ENCODE results near the gene HPCA. TPM values are rescaled to one million over a fixed set of nuclear protein-coding genes. Genes with fewer than 3 reads are reported as not detected.

Gene HPCA
- total RNA-seq, 1 donor from 2014 or later = not detected

DNA sequence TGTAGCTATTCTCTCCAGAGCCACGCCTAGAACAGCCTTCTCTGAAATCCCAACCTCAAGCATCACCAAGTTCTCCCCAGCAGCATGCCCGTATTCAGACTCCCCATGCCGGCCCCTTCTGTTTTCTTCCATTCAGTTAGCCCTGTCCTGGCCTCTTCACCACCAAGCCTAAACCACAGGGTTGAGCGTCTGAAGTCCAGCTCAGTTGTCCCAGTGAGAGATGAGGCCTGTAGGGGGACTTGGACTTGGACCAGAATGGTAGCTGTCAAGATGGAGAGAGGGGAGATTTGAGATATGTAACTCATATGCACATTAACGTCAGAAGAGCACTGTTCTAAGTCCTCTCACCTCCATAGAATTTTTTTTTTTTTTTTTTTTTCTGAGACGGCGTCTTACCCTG lies 20.4 kb downstream of the HPCA start:
- no peak overlapping the region for H3K27ac Mint-ChIP-seq (ENCODE audit: unreplicated experiment)
- no peak for DNase-seq (ENCODE audit: low spot score)
- TF ChIP-seq, protein P1, sequence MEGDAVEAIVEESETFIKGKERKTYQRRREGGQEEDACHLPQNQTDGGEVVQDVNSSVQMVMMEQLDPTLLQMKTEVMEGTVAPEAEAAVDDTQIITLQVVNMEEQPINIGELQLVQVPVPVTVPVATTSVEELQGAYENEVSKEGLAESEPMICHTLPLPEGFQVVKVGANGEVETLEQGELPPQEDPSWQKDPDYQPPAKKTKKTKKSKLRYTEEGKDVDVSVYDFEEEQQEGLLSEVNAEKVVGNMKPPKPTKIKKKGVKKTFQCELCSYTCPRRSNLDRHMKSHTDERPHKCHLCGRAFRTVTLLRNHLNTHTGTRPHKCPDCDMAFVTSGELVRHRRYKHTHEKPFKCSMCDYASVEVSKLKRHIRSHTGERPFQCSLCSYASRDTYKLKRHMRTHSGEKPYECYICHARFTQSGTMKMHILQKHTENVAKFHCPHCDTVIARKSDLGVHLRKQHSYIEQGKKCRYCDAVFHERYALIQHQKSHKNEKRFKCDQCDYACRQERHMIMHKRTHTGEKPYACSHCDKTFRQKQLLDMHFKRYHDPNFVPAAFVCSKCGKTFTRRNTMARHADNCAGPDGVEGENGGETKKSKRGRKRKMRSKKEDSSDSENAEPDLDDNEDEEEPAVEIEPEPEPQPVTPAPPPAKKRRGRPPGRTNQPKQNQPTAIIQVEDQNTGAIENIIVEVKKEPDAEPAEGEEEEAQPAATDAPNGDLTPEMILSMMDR (IDR thresholded peaks at IDR 0.05; ENCODE audit: unreplicated experiment) = no peak

DNA sequence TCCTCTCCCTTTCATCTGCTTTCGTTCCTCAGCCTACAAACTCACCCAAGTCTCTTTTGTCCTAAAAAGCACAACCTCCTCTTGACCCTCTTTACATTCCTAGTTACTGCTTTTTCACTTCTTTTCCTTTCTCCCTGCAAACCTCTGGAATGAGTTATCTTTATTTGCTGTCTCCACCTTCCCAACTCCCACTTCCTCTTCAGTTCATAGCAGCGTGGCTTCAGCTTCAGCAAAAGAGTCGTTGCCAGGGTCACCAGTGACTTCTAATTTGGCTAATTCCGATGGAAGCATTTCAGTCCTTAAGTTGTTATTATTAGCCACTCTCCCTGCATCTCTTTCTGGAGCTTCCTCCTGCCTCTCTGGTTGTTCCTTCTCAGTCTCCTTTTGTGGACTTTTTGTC lies 21.1 kb downstream of the HPCA start:
- no peaks in the 10 kb centered on the region for H3K36me3 Mint-ChIP-seq (ENCODE audit: low read depth, unreplicated experiment)
- H3K27me3 Mint-ChIP-seq (ENCODE audit: unreplicated experiment) = peaks cover 1% of the 10 kb centered on the region
- no peak overlapping the region for H3K27ac Mint-ChIP-seq (ENCODE audit: unreplicated experiment)
- TF ChIP-seq, protein P1 (IDR thresholded peaks at IDR 0.05; ENCODE audit: unreplicated experiment) = no peak
- H3K9me3 Mint-ChIP-seq (ENCODE audit: unreplicated experiment) = no peaks in the 10 kb centered on the region
- H3K4me3 Mint-ChIP-seq (ENCODE audit: unreplicated experiment) = no peak overlapping the region
- no peak for DNase-seq (ENCODE audit: low spot score)
- no peaks in the 10 kb centered on the region for H3K4me1 Mint-ChIP-seq (ENCODE audit: unreplicated experiment)

More for the DNA sequence above, 20.4 kb downstream of the HPCA start:
- Mint-ChIP-seq H3K4me3 (ENCODE audit: unreplicated experiment) (no peak overlapping the region), H3K9me3 (ENCODE audit: unreplicated experiment) (no peaks in the 10 kb centered on the region), H3K27me3 (ENCODE audit: unreplicated experiment) (peaks cover 4% of the 10 kb centered on the region), H3K4me1 (ENCODE audit: unreplicated experiment) (peaks cover 1% of the 10 kb centered on the region), H3K36me3 (ENCODE audit: low read depth, unreplicated experiment) (no peaks in the 10 kb centered on the region)

DNA sequence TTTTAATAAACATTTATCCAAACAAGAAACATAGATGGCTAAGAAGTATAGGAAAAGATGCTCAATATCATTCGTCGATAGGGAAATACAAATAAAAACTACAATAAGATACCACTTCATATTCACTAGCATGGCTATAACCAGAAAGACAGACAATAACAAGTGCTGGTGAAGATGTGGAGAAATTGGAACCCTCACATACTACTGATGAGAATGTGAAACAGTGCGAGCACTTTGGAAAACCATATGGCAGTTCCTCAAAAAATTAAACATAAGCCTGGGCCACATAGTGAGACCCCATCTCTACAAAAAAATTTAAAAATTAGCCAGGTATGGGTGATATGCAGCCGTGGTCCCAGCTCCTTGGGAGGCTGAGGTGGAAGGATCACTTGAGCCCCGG lies 24.0 kb downstream of the HPCA start:
- TF ChIP-seq, protein P1 (IDR thresholded peaks at IDR 0.05; ENCODE audit: unreplicated experiment) = no peak
- DNase-seq (ENCODE audit: low spot score) = no peak
- H3K27me3 Mint-ChIP-seq (ENCODE audit: unreplicated experiment) = peaks cover 1% of the 10 kb centered on the region
- no peak overlapping the region for H3K4me3 Mint-ChIP-seq (ENCODE audit: unreplicated experiment)
- no peaks in the 10 kb centered on the region for H3K4me1 Mint-ChIP-seq (ENCODE audit: unreplicated experiment)
- no peak overlapping the region for H3K27ac Mint-ChIP-seq (ENCODE audit: unreplicated experiment)
- H3K9me3 Mint-ChIP-seq (ENCODE audit: unreplicated experiment) = no peaks in the 10 kb centered on the region
- no peaks in the 10 kb centered on the region for H3K36me3 Mint-ChIP-seq (ENCODE audit: low read depth, unreplicated experiment)

DNA sequence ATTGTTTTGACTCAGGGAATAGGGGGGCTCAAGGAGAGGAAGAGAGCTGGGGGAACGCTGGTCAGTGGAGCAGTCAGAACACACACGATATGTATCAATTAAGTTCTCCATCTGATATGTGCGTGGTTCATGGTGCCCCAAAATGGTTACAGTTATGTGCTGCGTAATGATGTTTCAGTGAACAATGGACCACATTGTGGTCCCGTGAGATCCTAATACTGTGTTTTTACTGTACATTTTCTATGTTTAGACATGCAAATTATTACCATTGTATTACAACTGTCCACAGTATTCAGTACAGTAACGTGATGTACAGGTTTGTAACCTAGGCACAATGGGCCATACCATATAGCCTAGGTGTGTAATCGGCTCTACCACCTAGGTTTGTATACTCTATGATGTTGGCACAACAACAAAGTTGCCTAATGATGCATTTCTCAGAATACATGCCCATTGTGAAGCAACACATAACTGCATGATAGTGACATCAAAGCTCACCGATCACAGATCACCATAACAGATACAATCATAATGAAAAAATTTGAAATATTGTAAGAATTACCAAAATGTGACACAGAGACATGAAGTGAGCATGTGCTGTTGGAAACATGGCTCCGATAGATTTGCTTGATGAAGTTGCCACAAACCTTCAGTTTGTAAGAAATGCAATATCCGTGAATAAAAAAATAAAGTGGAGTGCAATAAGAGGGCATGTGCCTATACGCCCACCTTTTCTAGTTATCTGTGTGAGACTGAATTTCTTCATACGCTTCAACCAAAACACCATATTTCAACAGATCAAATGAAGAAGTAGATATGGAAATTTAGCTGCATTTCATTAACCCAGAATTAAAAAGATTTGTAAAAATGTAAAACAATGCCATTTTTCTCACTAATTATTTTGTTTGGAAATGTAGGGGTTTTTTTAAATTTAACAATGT lies 29.7 kb downstream of the HPCA start:
- Mint-ChIP-seq H3K27me3 (ENCODE audit: unreplicated experiment) (no peaks in the 10 kb centered on the region), H3K9me3 (ENCODE audit: unreplicated experiment) (no peaks in the 10 kb centered on the region), H3K4me3 (ENCODE audit: unreplicated experiment) (no peak overlapping the region), H3K27ac (ENCODE audit: unreplicated experiment) (no peak overlapping the region), H3K4me1 (ENCODE audit: unreplicated experiment) (no peaks in the 10 kb centered on the region), H3K36me3 (ENCODE audit: low read depth, unreplicated experiment) (no peaks in the 10 kb centered on the region)
- TF ChIP-seq, protein P1 (IDR thresholded peaks at IDR 0.05; ENCODE audit: unreplicated experiment) = no peak
- no peak for DNase-seq (ENCODE audit: low spot score)

DNA sequence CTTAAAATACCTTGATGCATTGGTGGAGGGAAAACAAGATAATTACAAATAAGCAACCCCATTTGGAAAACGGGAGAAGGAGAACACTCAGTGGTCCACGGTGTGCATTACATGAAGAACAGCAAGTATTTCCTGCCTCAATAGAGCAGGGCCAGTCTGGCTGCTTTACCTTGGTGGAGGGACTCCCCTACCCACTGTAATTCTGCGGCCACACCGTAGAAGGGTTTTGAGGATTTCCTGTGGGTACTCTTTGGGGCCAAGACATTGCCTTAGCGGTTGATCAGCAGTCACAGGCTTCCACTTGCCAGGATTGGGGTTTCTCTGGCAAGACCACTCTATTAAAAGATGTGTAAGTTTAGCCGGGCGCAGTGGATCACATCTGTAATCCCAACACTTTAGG lies 31.2 kb downstream of the HPCA start:
- TF ChIP-seq, protein P1 (IDR thresholded peaks at IDR 0.05; ENCODE audit: unreplicated experiment) = no peak
- no peak for DNase-seq (ENCODE audit: low spot score)
- Mint-ChIP-seq H3K4me1 (ENCODE audit: unreplicated experiment) (no peaks in the 10 kb centered on the region), H3K27ac (ENCODE audit: unreplicated experiment) (no peak overlapping the region), H3K36me3 (ENCODE audit: low read depth, unreplicated experiment) (no peaks in the 10 kb centered on the region), H3K9me3 (ENCODE audit: unreplicated experiment) (no peaks in the 10 kb centered on the region), H3K4me3 (ENCODE audit: unreplicated experiment) (no peak overlapping the region), H3K27me3 (ENCODE audit: unreplicated experiment) (peaks cover 4% of the 10 kb centered on the region)
